ENCODE measurements around the gene GTF2F2.

Gene GTF2F2

GRCh38 chr13:45258334-45258675 lies 138.0 kb downstream of the GTF2F2 start:
- no peak for DNase-seq
- Histone ChIP-seq H3K9me3 (ENCODE audit: control insufficient read depth, low read length) (no peaks in the 10 kb centered on the region), H3K36me3 (ENCODE audit: control insufficient read depth, insufficient read depth, low read length) (peaks cover 6% of the 10 kb centered on the region), H3K27me3 (replicated peaks; ENCODE audit: control insufficient read depth, insufficient read depth, low read length, poor library complexity, severe bottlenecking) (no peaks in the 10 kb centered on the region), H3K4me3 (ENCODE audit: insufficient read depth, low read depth, low read length, poor library complexity, severe bottlenecking) (no peak overlapping the region), H3K4me1 (ENCODE audit: control insufficient read depth, insufficient read depth, low read length, poor library complexity, severe bottlenecking) (no peaks in the 10 kb centered on the region), H3K27ac (ENCODE audit: insufficient read depth, low read length, poor library complexity, severe bottlenecking) (no peak overlapping the region)

GRCh38 chr13:45267215-45267614 lies 146.9 kb downstream of the GTF2F2 start:
- Histone ChIP-seq H3K4me3 (ENCODE audit: insufficient read depth, low read depth, low read length, poor library complexity, severe bottlenecking) (no peak overlapping the region), H3K4me1 (ENCODE audit: control insufficient read depth, insufficient read depth, low read length, poor library complexity, severe bottlenecking) (no peaks in the 10 kb centered on the region), H3K27ac (ENCODE audit: insufficient read depth, low read length, poor library complexity, severe bottlenecking) (no peak overlapping the region), H3K36me3 (ENCODE audit: control insufficient read depth, insufficient read depth, low read length) (peaks cover 6% of the 10 kb centered on the region), H3K27me3 (replicated peaks; ENCODE audit: control insufficient read depth, insufficient read depth, low read length, poor library complexity, severe bottlenecking) (no peaks in the 10 kb centered on the region), H3K9me3 (ENCODE audit: control insufficient read depth, low read length) (no peaks in the 10 kb centered on the region)
- DNase-seq: no peak

- Histone ChIP-seq H3K36me3 (ENCODE audit: control insufficient read depth, insufficient read depth, low read length) (peaks cover 6% of the 10 kb centered on the region), H3K27ac (ENCODE audit: insufficient read depth, low read length, poor library complexity, severe bottlenecking) (no peak overlapping the region)
- no peak for DNase-seq
Observed at GRCh38 chr13:45269204-45269603, 148.9 kb downstream of the GTF2F2 start.

GRCh38 chr13:45276913-45277312 lies 156.6 kb downstream of the GTF2F2 start:
- Histone ChIP-seq H3K36me3 (ENCODE audit: control insufficient read depth, insufficient read depth, low read length) (no peaks in the 10 kb centered on the region), H3K4me3 (ENCODE audit: insufficient read depth, low read depth, low read length, poor library complexity, severe bottlenecking) (no peak overlapping the region), H3K9me3 (ENCODE audit: control insufficient read depth, low read length) (no peaks in the 10 kb centered on the region), H3K27me3 (replicated peaks; ENCODE audit: control insufficient read depth, insufficient read depth, low read length, poor library complexity, severe bottlenecking) (no peaks in the 10 kb centered on the region), H3K27ac (ENCODE audit: insufficient read depth, low read length, poor library complexity, severe bottlenecking) (no peak overlapping the region), H3K4me1 (ENCODE audit: control insufficient read depth, insufficient read depth, low read length, poor library complexity, severe bottlenecking) (no peaks in the 10 kb centered on the region)
- no peak for DNase-seq

More at GRCh38 chr13:45269204-45269603, 148.9 kb downstream of the GTF2F2 start:
- Histone ChIP-seq H3K4me1 (ENCODE audit: control insufficient read depth, insufficient read depth, low read length, poor library complexity, severe bottlenecking) (no peaks in the 10 kb centered on the region), H3K27me3 (replicated peaks; ENCODE audit: control insufficient read depth, insufficient read depth, low read length, poor library complexity, severe bottlenecking) (no peaks in the 10 kb centered on the region), H3K4me3 (ENCODE audit: insufficient read depth, low read depth, low read length, poor library complexity, severe bottlenecking) (no peak overlapping the region), H3K9me3 (ENCODE audit: control insufficient read depth, low read length) (no peaks in the 10 kb centered on the region)

DNA sequence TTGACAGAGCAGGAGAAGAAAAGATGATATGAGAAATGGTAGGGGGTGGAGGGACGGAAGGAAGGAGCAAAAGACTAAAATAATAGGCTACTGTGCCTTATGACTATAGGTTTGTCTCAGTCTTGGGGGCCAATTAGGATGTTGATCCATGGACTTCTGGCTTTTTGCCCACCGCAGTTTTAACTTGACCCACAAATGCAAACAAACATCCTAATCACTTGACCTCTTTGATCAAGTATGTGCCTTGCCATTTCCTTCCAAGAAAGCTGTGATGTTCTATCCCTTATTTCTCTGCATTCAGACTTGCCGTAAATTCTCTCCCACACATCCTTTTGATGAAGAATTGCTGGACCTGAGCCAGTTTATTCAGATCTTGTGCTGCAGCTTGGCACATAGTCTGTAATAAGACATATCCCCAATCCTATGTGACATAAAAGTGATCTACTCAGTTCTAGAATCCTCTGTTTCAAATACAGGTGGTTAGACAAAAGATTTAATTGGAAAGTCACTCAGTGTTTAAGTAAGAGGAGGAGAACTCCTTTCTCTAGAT lies 157.9 kb downstream of the GTF2F2 start:
- H3K36me3 ChIP-seq (ENCODE audit: control insufficient read depth, insufficient read depth, low read length): no peaks in the 10 kb centered on the region
- H3K27ac ChIP-seq (ENCODE audit: insufficient read depth, low read length, poor library complexity, severe bottlenecking): no peak overlapping the region
- H3K9me3 ChIP-seq (ENCODE audit: control insufficient read depth, low read length): no peaks in the 10 kb centered on the region
- H3K4me3 ChIP-seq (ENCODE audit: insufficient read depth, low read depth, low read length, poor library complexity, severe bottlenecking): no peak overlapping the region
- no peak for DNase-seq
- H3K27me3 ChIP-seq (replicated peaks; ENCODE audit: control insufficient read depth, insufficient read depth, low read length, poor library complexity, severe bottlenecking): no peaks in the 10 kb centered on the region
- no peaks in the 10 kb centered on the region for H3K4me1 ChIP-seq (ENCODE audit: control insufficient read depth, insufficient read depth, low read length, poor library complexity, severe bottlenecking)

- H3K27ac ChIP-seq (ENCODE audit: insufficient read depth, low read length, poor library complexity, severe bottlenecking): no peak overlapping the region
- no peaks in the 10 kb centered on the region for H3K4me1 ChIP-seq (ENCODE audit: control insufficient read depth, insufficient read depth, low read length, poor library complexity, severe bottlenecking)
- H3K9me3 ChIP-seq (ENCODE audit: control insufficient read depth, low read length): no peaks in the 10 kb centered on the region
- no peak for DNase-seq
- no peaks in the 10 kb centered on the region for H3K27me3 ChIP-seq (replicated peaks; ENCODE audit: control insufficient read depth, insufficient read depth, low read length, poor library complexity, severe bottlenecking)
- no peaks in the 10 kb centered on the region for H3K36me3 ChIP-seq (ENCODE audit: control insufficient read depth, insufficient read depth, low read length)
- no peak overlapping the region for H3K4me3 ChIP-seq (ENCODE audit: insufficient read depth, low read depth, low read length, poor library complexity, severe bottlenecking)
Observed at GRCh38 chr13:45280011-45280410, 159.7 kb downstream of the GTF2F2 start.

- H3K9me3 ChIP-seq (ENCODE audit: control insufficient read depth, low read length): no peaks in the 10 kb centered on the region
- H3K4me3 ChIP-seq (ENCODE audit: insufficient read depth, low read depth, low read length, poor library complexity, severe bottlenecking): no peak overlapping the region
- H3K27me3 ChIP-seq (replicated peaks; ENCODE audit: control insufficient read depth, insufficient read depth, low read length, poor library complexity, severe bottlenecking): no peaks in the 10 kb centered on the region
- H3K36me3 ChIP-seq (ENCODE audit: control insufficient read depth, insufficient read depth, low read length): no peaks in the 10 kb centered on the region
- H3K4me1 ChIP-seq (ENCODE audit: control insufficient read depth, insufficient read depth, low read length, poor library complexity, severe bottlenecking): no peaks in the 10 kb centered on the region
- DNase-seq: no peak
- no peak overlapping the region for H3K27ac ChIP-seq (ENCODE audit: insufficient read depth, low read length, poor library complexity, severe bottlenecking)
Observed at GRCh38 chr13:45280751-45281634, 160.7 kb downstream of the GTF2F2 start.

- Histone ChIP-seq H3K4me3 (ENCODE audit: insufficient read depth, low read depth, low read length, poor library complexity, severe bottlenecking) (no peak overlapping the region), H3K27me3 (replicated peaks; ENCODE audit: control insufficient read depth, insufficient read depth, low read length, poor library complexity, severe bottlenecking) (no peaks in the 10 kb centered on the region), H3K27ac (ENCODE audit: insufficient read depth, low read length, poor library complexity, severe bottlenecking) (no peak overlapping the region), H3K9me3 (ENCODE audit: control insufficient read depth, low read length) (no peaks in the 10 kb centered on the region), H3K36me3 (ENCODE audit: control insufficient read depth, insufficient read depth, low read length) (no peaks in the 10 kb centered on the region), H3K4me1 (ENCODE audit: control insufficient read depth, insufficient read depth, low read length, poor library complexity, severe bottlenecking) (no peaks in the 10 kb centered on the region)
- no peak for DNase-seq
Observed at GRCh38 chr13:45282994-45283393, 162.7 kb downstream of the GTF2F2 start.

- no peaks in the 10 kb centered on the region for H3K36me3 ChIP-seq (ENCODE audit: control insufficient read depth, insufficient read depth, low read length)
- no peak for DNase-seq
- H3K9me3 ChIP-seq (ENCODE audit: control insufficient read depth, low read length): no peaks in the 10 kb centered on the region
- H3K4me3 ChIP-seq (ENCODE audit: insufficient read depth, low read depth, low read length, poor library complexity, severe bottlenecking): no peak overlapping the region
- no peaks in the 10 kb centered on the region for H3K27me3 ChIP-seq (replicated peaks; ENCODE audit: control insufficient read depth, insufficient read depth, low read length, poor library complexity, severe bottlenecking)
- H3K4me1 ChIP-seq (ENCODE audit: control insufficient read depth, insufficient read depth, low read length, poor library complexity, severe bottlenecking): no peaks in the 10 kb centered on the region
- H3K27ac ChIP-seq (ENCODE audit: insufficient read depth, low read length, poor library complexity, severe bottlenecking): no peak overlapping the region
Observed at GRCh38 chr13:45289936-45290563, 169.7 kb downstream of the GTF2F2 start.

GRCh38 chr13:45292176-45292575 lies 171.9 kb downstream of the GTF2F2 start:
- Histone ChIP-seq H3K4me3 (ENCODE audit: insufficient read depth, low read depth, low read length, poor library complexity, severe bottlenecking) (no peak overlapping the region), H3K27me3 (replicated peaks; ENCODE audit: control insufficient read depth, insufficient read depth, low read length, poor library complexity, severe bottlenecking) (no peaks in the 10 kb centered on the region), H3K27ac (ENCODE audit: insufficient read depth, low read length, poor library complexity, severe bottlenecking) (no peak overlapping the region), H3K36me3 (ENCODE audit: control insufficient read depth, insufficient read depth, low read length) (no peaks in the 10 kb centered on the region), H3K9me3 (ENCODE audit: control insufficient read depth, low read length) (no peaks in the 10 kb centered on the region), H3K4me1 (ENCODE audit: control insufficient read depth, insufficient read depth, low read length, poor library complexity, severe bottlenecking) (peaks cover 11% of the 10 kb centered on the region)
- no peak for DNase-seq
